ENCODE results near the gene ELL2. TPM values are rescaled to one million over a fixed set of nuclear protein-coding genes. Genes with fewer than 3 reads are reported as not detected.
"Not testable (repeated sequence)": the region's sequence is repeated elsewhere in the genome, so short reads cannot be mapped to it uniquely, and the experiment has no call there.

The ELL2 gene
- total RNA-seq, 4 donors from 2014 or later, result 32.4 to 50.3 (median 45.1) TPM

DNA sequence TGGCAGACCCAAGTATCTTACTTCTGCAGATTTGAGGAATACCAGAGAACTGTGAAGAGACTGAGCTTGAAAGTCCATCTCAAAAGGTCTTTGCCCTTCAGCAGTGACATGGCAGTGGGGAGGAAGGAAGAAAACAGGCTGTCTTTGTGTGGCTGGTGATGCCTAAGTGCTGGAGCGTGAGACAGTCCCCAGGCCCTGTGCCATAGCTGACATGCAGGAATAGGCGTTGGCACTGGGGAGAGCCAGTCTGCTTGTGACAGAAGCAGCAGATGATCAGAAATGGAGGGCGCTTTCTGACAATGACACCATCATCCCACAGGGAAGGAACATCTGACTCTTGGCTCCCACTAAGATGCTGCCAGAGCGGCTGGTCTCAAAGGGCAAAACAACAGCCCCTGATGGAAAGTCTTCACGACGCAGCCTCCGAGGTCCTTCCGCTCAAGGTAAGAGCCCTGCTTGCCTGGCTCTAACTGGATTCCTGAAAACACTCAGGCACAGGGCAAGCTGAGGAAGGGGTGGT, 123.6 kb downstream of the ELL2 start:
- DNase-seq (ENCODE audit: low spot score in 2 of 2), result peak in 1 of 2 donors; percentile 81
- intact Hi-C loops (cut with DNase I; ENCODE audit: low total_unique reads), result loop anchor here (5.0 kb wide), 1 partner anchor 51 kb away; no protein-coding TSS in a partner anchor
- H3K4me3 ChIP-seq (ENCODE audit: low read depth, poor library complexity, severe bottlenecking), result no peak overlapping the region
- no peak for TF ChIP-seq CTCF (IDR thresholded peaks at IDR 0.05)
- no peak for TF ChIP-seq POLR2A (IDR thresholded peaks at IDR 0.05)
- WGBS, 2 donors, result 84 to 92% methylated on average over 8 of the region's 8 CpGs

DNA sequence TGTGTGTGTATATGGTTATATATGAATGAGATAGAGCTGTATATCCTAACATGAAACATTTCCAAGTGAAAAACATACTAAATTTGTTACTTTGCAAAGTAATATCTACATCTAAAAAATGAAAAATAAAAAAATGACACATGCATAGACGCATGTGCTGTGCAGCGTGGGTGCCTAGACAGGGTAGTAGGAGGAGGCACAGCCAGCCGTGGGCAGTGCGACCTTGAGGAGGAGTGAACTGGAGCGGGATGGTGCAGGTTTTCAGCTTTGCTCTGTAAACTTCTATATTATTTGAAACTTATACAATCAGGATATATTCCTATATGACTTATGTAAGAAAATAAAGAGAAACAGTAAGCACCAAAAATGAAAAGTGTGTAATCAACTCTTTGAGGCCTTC, 124.2 kb downstream of the ELL2 start:
- WGBS, 2 donors, result 94 to 96% methylated on average over 5 of the region's 5 CpGs
- intact Hi-C loops (cut with DNase I; ENCODE audit: low total_unique reads), result loop anchor here (5.0 kb wide), 1 partner anchor 50 kb away; no protein-coding TSS in a partner anchor

GRCh38 chr5:95836971-95837370, 124.7 kb downstream of the ELL2 start:
- intact Hi-C loops (cut with DNase I; ENCODE audit: low total_unique reads), result loop anchor here (5.0 kb wide), 1 partner anchor 50 kb away; no protein-coding TSS in a partner anchor
- peak in 1 of 2 donors; percentile 52 for DNase-seq (ENCODE audit: low spot score in 2 of 2)
- WGBS, 2 donors, result 93 to 95% methylated on average over 4 of the region's 4 CpGs
- not testable (repeated sequence) for H3K4me3 ChIP-seq (ENCODE audit: low read depth, poor library complexity, severe bottlenecking)

More for the DNA sequence above, 124.2 kb downstream of the ELL2 start:
- DNase-seq (ENCODE audit: low spot score in 2 of 2), result peak in 1 of 2 donors; percentile 50
- TF ChIP-seq CTCF (IDR thresholded peaks at IDR 0.05) (no peak), POLR2A (IDR thresholded peaks at IDR 0.05) (no peak)
- H3K4me3 ChIP-seq (ENCODE audit: low read depth, poor library complexity, severe bottlenecking), result no peak overlapping the region

- intact Hi-C loops (cut with DNase I; ENCODE audit: low total_unique reads), result loop anchor here (5.0 kb wide), 1 partner anchor 49 kb away; no protein-coding TSS in a partner anchor
- DNase-seq (ENCODE audit: low spot score in 2 of 2), result no peak
- WGBS, 2 donors, result 69 to 72% methylated on average over 1 of the region's 1 CpG
- no peak for TF ChIP-seq POLR2A (IDR thresholded peaks at IDR 0.05)
- no peak for TF ChIP-seq CTCF (IDR thresholded peaks at IDR 0.05)
- no peak overlapping the region for H3K4me3 ChIP-seq (ENCODE audit: low read depth, poor library complexity, severe bottlenecking)
Measured at GRCh38 chr5:95836544-95836943, 125.1 kb downstream of the ELL2 start.

DNA sequence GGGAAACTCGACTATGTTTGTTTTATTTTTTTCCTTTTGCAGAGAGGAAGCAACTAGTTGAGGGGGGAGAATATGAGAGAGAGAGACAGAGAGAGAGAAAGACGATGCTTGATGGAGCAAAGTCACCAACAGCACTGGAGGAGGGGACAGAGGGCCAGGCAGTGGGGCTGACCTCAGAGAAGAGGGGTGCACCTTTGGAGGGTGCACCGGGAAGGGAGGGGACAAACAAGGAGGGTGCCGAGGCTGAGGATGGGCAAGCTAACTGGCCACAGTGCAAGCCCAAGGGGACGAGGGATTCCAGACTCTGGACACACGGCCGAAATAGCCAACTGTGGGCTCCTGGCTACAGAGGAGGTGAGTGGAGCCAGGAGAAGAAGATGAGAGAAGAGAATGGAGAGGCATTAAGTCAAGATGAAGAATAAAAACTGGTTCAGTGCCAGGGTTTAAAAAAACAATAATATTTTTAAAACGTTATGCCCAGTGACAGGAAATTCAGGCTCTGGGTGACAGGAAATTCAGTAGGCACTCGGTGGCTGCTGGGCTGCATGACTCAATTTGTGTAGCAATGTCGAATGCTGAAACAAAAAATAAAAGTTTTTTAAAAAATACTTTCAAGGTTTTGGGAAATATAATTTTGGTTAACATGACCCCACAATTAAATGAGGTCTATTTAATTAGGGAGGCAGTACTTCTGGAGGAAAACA, 125.8 kb downstream of the ELL2 start:
- 37 to 43% methylated on average over 10 of the region's 10 CpGs for WGBS, 2 donors

More for the DNA sequence above, 125.8 kb downstream of the ELL2 start:
- peak in 1 of 2 donors; percentile 87 for DNase-seq (ENCODE audit: low spot score in 2 of 2)
- intact Hi-C loops (cut with DNase I; ENCODE audit: low total_unique reads), result loop anchor here (5.0 kb wide), 1 partner anchor 49 kb away; no protein-coding TSS in a partner anchor
- no peak overlapping the region for H3K4me3 ChIP-seq (ENCODE audit: low read depth, poor library complexity, severe bottlenecking)
- no peak for TF ChIP-seq CTCF (IDR thresholded peaks at IDR 0.05)
- no peak for TF ChIP-seq POLR2A (IDR thresholded peaks at IDR 0.05)

Other genes with a start within 250 kb of the ELL2 start
- gene RHOBTB3, start 230.5 kb downstream of the ELL2 start, total RNA-seq, result 10 to 100 TPM; 16.7 to 39.4 (median 28.2) TPM
- 100 to 1,000 TPM in 2 of 4 donors, 10 to 100 TPM in 2; 67.9 to 136 (median 105) TPM for gene GLRX, start 139.1 kb downstream of the ELL2 start, total RNA-seq